NCI-H2196 treated with DMSO at 0.1 percent for 48 hours (cell line): Measurements from ENCODE around the gene IGFBP3.
A peak's percentile ranks its signal among the peaks of the same experiment; 100 is the strongest.
"Not testable (repeated sequence)": the region's sequence is repeated elsewhere in the genome, so short reads cannot be mapped to it uniquely, and the experiment has no call there.

Experiments used
- DNase-seq: peaks from one replicate; lab custom pipeline; 2025; ENCODE audit not compliant: unreplicated experiment; lab: John Stamatoyannopoulos, UW

Gene IGFBP3

DNA sequence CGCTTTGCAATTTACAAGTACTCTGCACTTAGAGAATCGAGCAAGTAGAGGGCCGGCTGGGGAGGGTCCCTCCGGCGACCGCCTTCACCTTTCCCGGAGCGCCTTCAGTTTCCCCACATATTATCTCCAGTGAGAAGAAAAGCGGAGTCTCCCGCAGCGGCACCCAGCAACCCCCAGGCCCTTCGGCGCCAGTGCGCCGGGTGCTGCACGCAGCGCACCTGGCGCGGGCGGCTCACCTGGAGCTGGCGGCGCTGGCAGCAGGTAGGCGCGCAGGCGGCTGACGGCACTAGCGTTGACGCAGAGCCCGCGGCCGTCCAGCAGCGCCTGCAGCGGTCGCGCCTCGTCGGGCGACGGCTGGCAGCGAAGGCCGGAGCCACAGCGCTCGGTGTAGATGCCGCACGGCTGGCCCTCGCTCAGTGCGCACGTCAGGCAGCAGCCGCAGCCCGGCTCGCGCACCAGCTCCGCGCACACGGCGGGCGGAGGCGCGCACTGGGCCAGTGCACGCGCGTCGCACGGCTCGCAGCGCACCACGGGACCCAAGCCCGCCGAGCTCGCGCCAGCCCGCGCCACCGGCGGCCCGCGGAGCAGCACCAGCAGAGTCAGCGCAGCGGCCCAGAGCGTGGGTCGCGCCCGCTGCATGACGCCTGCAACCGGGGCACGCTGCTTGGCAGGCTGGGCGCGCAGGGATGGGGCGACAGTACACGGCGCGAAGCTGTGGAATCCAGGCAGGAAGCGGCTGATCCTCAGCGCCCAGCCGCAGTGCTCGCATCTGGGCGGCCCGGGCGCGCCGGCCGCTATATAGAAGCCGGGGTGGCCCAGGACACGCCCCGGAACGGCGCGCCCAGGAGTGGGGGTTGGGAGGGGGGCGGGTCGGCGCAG is at the start of gene IGFBP3:
Gene IGFBP3, minus strand, starts transcription at position 771 of the 879 bp plus-strand sequence. Its CDS starts 132 bp downstream, at position 639.
- peak; percentile 64 for DNase-seq

DNA sequence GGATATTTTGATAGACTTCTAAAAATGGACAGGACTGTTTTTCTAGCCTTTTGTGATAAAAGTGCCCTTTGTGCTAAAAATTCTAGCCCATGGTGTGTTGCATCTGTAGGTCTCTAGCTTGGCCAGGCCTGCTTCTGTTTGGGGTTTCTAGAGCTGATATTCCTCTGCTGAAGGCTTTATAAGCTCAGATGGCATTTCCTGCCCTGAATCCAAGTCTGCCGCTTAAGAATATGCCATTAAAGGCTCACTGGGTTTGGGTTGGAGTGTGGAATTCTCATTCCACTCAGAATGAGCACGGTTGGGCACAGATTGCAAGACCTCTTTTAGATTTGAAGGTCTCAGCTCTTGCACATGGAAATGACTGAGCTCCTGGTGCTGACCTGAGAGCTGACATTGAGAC is 49.4 kb upstream of the IGFBP3 start:
- no peak for DNase-seq

DNA sequence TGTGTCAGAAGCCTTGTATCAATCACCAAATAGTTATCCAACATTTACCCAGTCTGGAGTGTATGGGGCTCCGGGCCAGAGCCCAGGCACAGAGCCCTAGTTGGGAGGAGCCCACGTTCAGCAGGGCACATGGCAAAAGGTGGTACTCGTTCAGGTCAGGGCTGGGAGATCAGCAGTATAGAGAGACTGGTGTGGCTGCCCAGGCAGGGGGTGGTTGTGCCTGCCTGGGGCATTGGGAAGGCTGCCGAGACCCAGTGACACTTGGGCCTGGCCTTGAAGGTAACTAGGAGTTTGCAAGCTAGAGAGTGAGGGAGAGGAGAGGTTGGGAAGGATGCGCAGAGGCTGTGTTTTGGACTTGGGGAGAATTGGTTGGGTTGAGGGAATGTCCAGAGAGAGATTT is 48.9 kb upstream of the IGFBP3 start:
- DNase-seq = no peak

DNA sequence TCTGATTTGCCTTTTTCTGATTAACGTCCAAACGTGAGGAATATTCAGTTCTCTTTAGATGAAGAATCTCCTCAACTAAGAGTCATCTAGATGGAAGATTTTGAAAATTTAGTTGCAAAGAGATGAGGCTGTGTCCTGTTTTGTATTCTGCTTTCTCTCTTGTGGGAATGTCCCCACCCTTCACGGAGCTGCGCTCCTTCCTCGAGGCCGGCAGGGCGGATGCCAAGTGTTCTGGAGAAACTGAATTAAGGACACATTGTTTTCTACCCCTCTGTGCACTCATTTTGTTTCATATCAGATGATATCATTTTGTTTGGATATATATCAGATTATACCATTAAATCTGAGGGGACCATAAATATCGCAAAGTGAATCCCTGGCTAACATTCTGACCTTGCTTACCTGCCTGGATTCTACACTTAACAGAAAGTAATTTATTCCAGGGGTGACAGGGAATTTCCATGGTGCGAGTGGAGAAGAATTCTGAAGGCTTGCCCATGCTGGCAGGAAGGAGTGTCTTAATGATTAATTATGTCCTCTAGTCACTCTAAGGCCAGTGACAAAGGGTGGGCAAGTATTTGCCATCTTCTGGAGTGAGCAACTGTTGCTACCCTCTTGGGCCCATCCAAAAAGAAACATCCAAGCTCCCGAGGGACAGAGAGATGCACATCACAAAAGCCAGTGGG is 47.9 kb upstream of the IGFBP3 start:
- no peak for DNase-seq

DNA sequence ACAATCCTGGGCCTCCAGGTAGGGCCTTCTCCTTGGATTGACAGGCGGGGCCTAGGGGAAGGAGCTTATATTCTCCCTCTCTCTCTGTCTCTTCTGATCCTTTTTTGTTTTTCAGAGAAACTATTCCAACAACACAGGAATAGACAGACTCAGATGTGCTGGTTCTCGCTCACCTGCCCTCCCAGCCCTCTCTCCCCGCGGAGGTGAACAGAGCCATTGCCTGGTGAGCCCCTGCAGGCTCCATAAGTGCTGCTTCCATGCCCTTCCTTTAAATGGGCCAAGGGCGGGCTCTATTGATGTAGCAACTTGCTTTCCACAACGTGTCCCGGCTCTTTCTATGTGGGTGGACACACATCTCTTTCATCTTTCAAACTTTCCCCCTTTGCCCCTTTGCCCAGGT is 47.2 kb upstream of the IGFBP3 start:
- DNase-seq = no peak

GRCh38 chr7:45967591-45968157 is 46.6 kb upstream of the IGFBP3 start:
- no peak for DNase-seq

DNA sequence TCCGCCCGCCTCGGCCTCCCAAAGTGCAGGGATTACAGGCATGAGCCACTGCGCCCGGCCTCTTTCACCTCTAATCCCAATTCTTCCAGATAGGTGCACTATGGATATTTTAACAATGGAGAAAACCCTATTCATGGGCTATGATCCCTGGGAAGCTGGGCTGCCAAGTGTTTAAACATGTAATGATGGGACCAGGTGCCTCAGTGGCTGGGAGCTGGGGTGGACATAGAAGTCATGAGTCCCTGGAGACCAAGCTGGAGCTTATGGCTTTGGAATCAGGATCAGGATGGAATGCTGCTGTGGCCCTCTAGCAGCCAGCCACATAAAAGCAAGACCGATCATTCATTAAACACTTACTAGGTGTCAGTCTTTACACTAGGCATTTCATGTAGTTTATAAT is 41.8 kb upstream of the IGFBP3 start:
- no peak for DNase-seq

GRCh38 chr7:45957721-45958120 is 36.6 kb upstream of the IGFBP3 start:
- no peak for DNase-seq

DNA sequence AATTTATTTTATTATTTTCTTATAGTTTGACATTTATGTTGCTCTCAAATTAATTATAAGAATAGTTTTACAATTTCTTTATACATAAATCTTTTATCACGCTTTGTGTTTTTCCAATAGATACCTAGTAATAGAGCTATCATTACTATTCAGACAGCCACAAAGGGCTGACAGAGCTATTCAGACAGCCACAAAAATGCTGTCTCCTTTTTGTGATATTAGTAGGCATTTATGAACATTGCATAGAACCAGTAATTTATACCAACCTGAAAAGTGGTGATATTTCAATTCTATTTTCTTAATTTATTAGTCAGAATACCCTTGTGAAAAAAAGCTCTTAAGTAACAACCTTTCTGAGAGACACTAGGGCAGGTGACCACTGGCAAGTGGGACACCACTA is 34.2 kb upstream of the IGFBP3 start:
- DNase-seq = no peak

DNA sequence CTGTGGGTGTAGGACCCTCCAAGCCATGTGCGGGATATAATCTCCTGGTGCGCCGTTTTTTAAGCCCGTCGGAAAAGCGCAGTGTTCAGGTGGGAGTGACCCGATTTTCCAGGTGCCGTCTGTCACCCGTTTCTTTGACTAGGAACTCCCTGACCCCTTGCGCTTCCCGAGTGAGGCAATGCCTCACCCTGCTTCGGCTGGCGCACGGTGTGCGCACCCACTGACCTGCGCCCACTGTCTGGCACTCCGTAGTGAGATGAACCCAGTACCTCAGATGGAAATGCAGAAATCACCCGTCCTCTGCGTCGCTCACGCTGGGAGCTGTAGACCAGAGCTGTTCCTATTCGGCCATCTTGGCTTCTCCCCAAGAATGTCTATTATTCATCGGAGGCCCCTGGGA is 32.0 kb upstream of the IGFBP3 start:
- not testable (repeated sequence) for DNase-seq

GRCh38 chr7:45944058-45944457 is 23.0 kb upstream of the IGFBP3 start:
- DNase-seq = no peak

DNA sequence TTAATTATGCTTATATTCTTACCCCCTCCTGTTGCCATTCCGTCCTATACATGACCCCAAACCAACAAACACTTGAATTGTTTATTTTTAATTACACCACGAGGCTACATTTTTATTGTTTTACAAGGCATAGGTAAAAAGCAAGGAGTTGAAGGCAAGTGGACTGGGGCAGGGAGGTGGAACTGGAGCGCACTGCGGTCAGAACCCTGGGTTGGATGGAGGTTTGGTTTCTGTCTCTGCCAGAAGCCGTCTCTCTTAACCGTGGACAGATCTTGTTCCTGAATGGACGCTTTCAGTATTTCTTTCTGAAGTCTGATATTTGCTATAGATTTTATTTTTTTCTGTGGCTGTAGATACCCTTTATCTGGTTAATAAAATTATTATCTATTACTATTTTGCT is 19.9 kb upstream of the IGFBP3 start:
- DNase-seq = no peak

GRCh38 chr7:45940237-45940781 is 19.2 kb upstream of the IGFBP3 start:
- not testable (repeated sequence) for DNase-seq

GRCh38 chr7:45939574-45939973 is 18.5 kb upstream of the IGFBP3 start:
- DNase-seq = no peak

GRCh38 chr7:45938626-45939302 is 17.7 kb upstream of the IGFBP3 start:
- DNase-seq = no peak

DNA sequence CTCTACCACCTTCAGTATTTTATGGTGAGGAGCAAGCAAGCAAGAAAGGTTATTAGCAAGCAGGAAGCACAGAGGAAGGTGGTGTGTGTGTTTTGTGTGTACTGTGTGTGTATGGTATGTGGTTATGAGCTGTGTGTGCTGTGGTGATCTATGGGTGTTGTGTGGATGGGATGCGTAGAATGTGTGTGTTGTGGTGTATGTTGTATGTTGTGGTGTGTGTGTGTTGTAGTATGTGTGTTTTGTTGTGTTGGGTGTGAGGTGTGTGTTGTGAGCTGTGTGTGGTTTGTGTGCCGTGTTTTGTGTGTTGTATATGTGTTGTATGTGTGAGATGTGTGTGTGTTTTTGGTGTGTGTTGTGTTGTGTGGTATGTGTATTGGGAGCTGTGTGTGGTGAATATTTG is 16.8 kb upstream of the IGFBP3 start:
- no peak for DNase-seq

- DNase-seq = no peak
Observed at GRCh38 chr7:45937301-45937700, 16.2 kb upstream of the IGFBP3 start.

- no peak for DNase-seq
Observed at GRCh38 chr7:45930967-45931366, 9.9 kb upstream of the IGFBP3 start.

GRCh38 chr7:45927721-45928120 is 6.6 kb upstream of the IGFBP3 start:
- DNase-seq = no peak

DNA sequence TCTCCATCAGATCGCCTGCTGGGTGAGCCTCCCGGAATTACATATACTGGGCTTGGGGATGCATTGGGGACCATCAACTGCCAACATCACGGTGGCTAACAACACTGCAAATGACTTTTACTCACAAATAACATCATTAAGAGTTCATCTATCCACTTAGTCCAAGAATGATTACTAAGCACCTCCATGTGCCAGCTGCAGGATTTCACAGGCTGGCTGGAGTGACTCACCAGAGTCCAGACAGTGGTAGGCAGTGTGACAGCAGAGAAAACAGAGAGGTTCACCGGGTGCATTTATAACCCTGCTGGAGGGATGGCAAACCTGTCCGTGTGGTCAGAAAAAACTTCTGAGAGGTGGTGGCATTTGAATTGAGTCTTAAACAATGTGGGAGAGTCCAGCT is 3.2 kb upstream of the IGFBP3 start:
- no peak for DNase-seq

- DNase-seq = no peak
Observed at GRCh38 chr7:45923818-45924217, 2.7 kb upstream of the IGFBP3 start.
